ENCODE data around the gene LRTM1.

Gene LRTM1

DNA sequence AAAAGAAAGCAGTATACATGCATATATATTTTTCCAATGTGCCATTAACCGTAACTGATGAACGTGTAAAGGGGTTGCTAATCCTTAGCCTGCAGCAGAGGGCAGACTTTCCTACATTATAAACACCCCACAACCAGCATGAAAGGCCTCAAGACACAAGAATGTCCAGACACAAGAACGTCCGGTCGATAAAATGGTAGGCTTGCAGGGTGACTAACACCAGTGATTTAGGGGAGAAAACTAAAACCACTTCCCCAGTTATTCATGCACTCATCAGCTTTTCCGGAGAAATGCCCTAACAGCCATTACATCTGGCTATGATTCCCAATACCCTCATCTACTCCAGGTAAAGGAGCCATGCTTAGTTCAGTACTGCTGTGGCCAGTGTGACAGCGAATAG is 57.4 kb downstream of the LRTM1 start:
- Histone ChIP-seq H3K27me3 (ENCODE audit: control insufficient read depth, insufficient read depth, low read length) (no peaks in the 10 kb centered on the region), H3K9me3 (ENCODE audit: control insufficient read depth, low read depth, low read length) (no peaks in the 10 kb centered on the region), H3K4me1 (ENCODE audit: control insufficient read depth, low read depth, low read length) (peaks cover 13% of the 10 kb centered on the region), H3K36me3 (ENCODE audit: control insufficient read depth, low read depth, low read length) (no peaks in the 10 kb centered on the region), H3K27ac (ENCODE audit: low read length) (no peak overlapping the region), H3K9ac (ENCODE audit: low read length) (no peak overlapping the region), H3K4me3 (ENCODE audit: low read length) (no peak overlapping the region)

Measured in iPS-18a (cell line).